A204.1 (cell line): ENCODE results near the gene COCH.

Experiments used
- FAIRE-seq: peaks from 2 replicates; lab custom pipeline; 2012; peaks lifted over from hg19 to GRCh38; lab: Jason Lieb, UNC

COCH gene

GRCh38 chr14:30874120-30874998, at the start of gene COCH:
Gene COCH (plus strand): TSS chr14:30874559. CDS start chr14:30874939, 380 bp downstream.
- no peak for FAIRE-seq

- no peak for FAIRE-seq
Measured at GRCh38 chr14:30826070-30826469, 48.3 kb upstream of the COCH start.

- FAIRE-seq, result no peak
Measured at GRCh38 chr14:30829853-30830252, 44.5 kb upstream of the COCH start.

- FAIRE-seq, result no peak
Measured at GRCh38 chr14:30834353-30834752, 40.0 kb upstream of the COCH start.

GRCh38 chr14:30838351-30838750, 36.0 kb upstream of the COCH start:
- no peak for FAIRE-seq

GRCh38 chr14:30840086-30840779, 34.1 kb upstream of the COCH start:
- FAIRE-seq, result no peak

GRCh38 chr14:30842431-30842830, 31.9 kb upstream of the COCH start:
- FAIRE-seq, result no peak

GRCh38 chr14:30848449-30849240, 25.7 kb upstream of the COCH start:
- no peak for FAIRE-seq

- no peak for FAIRE-seq
Measured at GRCh38 chr14:30849354-30849753, 25.0 kb upstream of the COCH start.

GRCh38 chr14:30849983-30850382, 24.4 kb upstream of the COCH start:
- no peak for FAIRE-seq

GRCh38 chr14:30853946-30854345, 20.4 kb upstream of the COCH start:
- no peak for FAIRE-seq

GRCh38 chr14:30854492-30854891, 19.9 kb upstream of the COCH start:
- no peak for FAIRE-seq

GRCh38 chr14:30855345-30856037, 18.9 kb upstream of the COCH start:
- FAIRE-seq, result no peak

- no peak for FAIRE-seq
Measured at GRCh38 chr14:30861200-30861599, 13.2 kb upstream of the COCH start.

- FAIRE-seq, result no peak
Measured at GRCh38 chr14:30864934-30865333, 9.4 kb upstream of the COCH start.

GRCh38 chr14:30868736-30869135, 5.6 kb upstream of the COCH start:
- no peak for FAIRE-seq

- FAIRE-seq, result no peak
Measured at GRCh38 chr14:30869551-30870155, 4.7 kb upstream of the COCH start.

- no peak for FAIRE-seq
Measured at GRCh38 chr14:30872602-30873001, 1.8 kb upstream of the COCH start.

- no peak for FAIRE-seq
Measured at GRCh38 chr14:30873308-30874119, 845 bp upstream of the COCH start.

- FAIRE-seq, result no peak
Measured at GRCh38 chr14:30874999-30875787, 834 bp downstream of the COCH start.
